GM10266 (cell line): Measurements from ENCODE around the gene RAB10.
"Not testable (repeated sequence)": the region's sequence is repeated elsewhere in the genome, so short reads cannot be mapped to it uniquely, and the experiment has no call there.

Source experiments
- DNase-seq: peaks from one replicate; pipeline ENCODE4 v3.0.0; 2012; ENCODE audit errors: extremely low spot score
- CTCF ChIP-seq: IDR thresholded peaks from 2 replicates; pipeline ENCODE4 v1.5.1; 2012; ENCODE audit warnings: mild to moderate bottlenecking, low read depth; ENCODE audit not compliant: control insufficient read depth, insufficient read depth; ENCODE audit errors: missing control alignments

Gene RAB10

GRCh38 chr2:25996844-25997243 lies 37.0 kb upstream of the RAB10 start:
- DNase-seq = no peak
- no peak for TF ChIP-seq CTCF

GRCh38 chr2:25998816-25999383 lies 35.0 kb upstream of the RAB10 start:
- DNase-seq = not testable (repeated sequence)

- not testable (repeated sequence) for DNase-seq
Observed at GRCh38 chr2:25999406-25999805, 34.5 kb upstream of the RAB10 start.

GRCh38 chr2:26000561-26001082 lies 33.3 kb upstream of the RAB10 start:
- TF ChIP-seq CTCF = no peak
- no peak for DNase-seq

GRCh38 chr2:26001743-26002351 lies 32.0 kb upstream of the RAB10 start:
- TF ChIP-seq CTCF = no peak
- DNase-seq = no peak

DNA sequence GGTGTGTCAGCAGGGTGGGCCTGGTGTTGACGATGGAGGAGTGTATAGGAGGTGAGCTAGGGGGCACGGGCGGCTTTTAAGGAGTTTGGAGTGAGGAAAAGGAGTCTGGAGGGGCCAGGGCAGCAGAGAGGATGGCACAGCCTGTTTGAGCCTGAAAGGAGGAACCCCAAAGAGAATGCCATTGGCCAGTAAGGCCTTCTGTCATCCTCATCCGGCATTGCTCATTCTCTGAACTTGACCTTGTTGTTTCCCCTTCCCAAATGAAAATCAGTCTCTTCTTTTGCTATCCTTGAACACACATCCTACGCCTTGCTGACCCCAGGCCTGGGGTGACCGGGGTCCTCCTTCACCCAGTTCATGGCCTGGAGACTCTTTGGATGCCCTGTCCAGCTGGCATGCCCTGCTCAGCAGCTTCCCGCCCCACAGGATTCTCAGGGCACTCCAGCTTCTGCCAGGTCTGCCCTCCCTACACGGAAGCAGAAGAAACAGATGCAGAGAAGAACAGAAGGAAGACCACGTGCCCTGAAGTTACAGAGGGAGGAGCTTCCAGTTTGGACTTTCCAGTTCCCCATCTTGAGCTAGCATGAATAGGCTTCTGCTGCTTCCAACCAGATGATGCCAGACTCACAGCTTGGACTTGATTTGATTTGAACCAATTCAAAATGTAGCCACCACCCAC lies 31.1 kb upstream of the RAB10 start:
- DNase-seq = no peak
- no peak for TF ChIP-seq CTCF

- TF ChIP-seq CTCF = no peak
Observed at GRCh38 chr2:26008095-26008494, 25.8 kb upstream of the RAB10 start.

DNA sequence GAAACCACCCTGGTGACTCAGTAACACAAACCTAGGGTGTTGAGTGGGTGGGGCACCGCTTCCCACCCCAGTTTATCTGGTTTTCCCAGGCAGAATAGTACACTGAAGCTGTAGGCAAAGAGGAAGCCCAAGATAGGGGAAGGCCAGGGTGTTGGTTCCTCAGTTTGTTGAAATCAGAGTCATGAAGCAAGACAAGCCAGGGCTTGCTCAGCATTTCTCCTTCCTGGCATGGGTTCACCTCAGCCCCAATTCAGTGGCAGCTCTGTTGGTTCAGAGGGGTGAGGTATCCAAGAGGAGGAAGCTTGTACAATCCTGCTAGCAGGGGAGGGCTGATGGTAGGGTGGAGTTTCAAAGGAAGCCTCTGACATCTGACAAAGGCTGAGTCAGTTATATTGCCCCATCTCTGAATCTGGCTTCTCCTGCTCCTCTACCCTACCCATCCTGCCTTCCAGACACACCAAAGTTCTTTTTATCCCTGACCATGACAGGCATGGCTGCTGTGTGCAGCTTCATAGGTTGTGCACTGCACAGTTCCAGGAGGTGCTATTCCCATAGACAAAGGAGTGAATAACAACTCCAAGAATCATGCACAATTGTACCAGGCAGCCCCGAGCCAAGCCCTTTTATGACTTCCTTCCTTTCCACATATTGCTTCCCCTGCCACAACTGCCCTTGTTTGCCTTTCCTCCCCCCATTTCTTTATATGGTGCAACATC lies 24.9 kb upstream of the RAB10 start:
- TF ChIP-seq CTCF = no peak
- DNase-seq = no peak

More at GRCh38 chr2:26008095-26008494, 25.8 kb upstream of the RAB10 start:
- no peak for DNase-seq
